OCI-LY1 (cell line): ENCODE results near the gene DUSP3.

Experiments used
- EZH2 ChIP-seq: fragments of 200-600 bp; sonication (generic), shearing (Covaris generic); IDR thresholded peaks from 2 replicates; pipeline ENCODE4 v1.8.0; 2017; ENCODE audit warnings: borderline replicate concordance, mixed run types, mild to moderate bottlenecking, antibody characterized with exemption, low read length, moderate library complexity, mixed read lengths
- TF ChIP-seq, protein P1 (sequence below): fragments of 200-600 bp; sonication (generic), shearing (Covaris generic); IDR thresholded peaks from 2 replicates; pipeline ENCODE4 v1.5.1; 2017; ENCODE audit warnings: mild to moderate bottlenecking, antibody characterized with exemption, low read length, moderate library complexity, mixed read lengths

DNA sequence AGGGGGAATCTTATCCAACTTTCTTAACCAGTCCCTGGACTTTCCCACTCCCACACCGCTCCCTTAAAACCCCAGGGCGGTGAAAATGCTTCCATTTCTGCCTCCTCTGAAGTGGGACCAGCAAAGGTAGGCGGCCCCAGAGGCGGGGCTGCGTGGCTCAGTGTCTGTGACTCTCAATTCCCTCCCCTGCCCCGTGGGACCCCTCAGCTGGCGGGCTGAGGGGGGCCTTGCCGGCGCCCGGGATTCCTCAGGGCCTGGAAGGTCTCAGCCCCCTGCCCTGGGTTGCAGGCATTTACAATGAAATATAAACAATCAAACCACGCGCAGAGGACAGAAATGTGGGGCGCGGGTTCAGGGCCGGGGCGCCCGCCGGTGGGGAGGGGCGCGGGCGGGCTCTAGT lies 23.8 kb downstream of the DUSP3 start:
- TF ChIP-seq, protein P1, sequence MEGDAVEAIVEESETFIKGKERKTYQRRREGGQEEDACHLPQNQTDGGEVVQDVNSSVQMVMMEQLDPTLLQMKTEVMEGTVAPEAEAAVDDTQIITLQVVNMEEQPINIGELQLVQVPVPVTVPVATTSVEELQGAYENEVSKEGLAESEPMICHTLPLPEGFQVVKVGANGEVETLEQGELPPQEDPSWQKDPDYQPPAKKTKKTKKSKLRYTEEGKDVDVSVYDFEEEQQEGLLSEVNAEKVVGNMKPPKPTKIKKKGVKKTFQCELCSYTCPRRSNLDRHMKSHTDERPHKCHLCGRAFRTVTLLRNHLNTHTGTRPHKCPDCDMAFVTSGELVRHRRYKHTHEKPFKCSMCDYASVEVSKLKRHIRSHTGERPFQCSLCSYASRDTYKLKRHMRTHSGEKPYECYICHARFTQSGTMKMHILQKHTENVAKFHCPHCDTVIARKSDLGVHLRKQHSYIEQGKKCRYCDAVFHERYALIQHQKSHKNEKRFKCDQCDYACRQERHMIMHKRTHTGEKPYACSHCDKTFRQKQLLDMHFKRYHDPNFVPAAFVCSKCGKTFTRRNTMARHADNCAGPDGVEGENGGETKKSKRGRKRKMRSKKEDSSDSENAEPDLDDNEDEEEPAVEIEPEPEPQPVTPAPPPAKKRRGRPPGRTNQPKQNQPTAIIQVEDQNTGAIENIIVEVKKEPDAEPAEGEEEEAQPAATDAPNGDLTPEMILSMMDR: no peak
- TF ChIP-seq EZH2: no peak
